Liver (tissue), 9 donors: ENCODE measurements around the gene DNAJB11. TPM values are rescaled to one million over a fixed set of nuclear protein-coding genes. Genes with fewer than 3 reads are reported as not detected.
A peak's percentile ranks its signal among the peaks of the same experiment; 100 is the strongest.

ENCODE experiments used
- DNase-seq: peaks from one replicate; pipeline ENCODE4 v3.0.0-alpha.2; 2017; ENCODE audit warnings: low spot score
- H3K27ac ChIP-seq, 2 donors: one replicate each; pipeline ENCODE4 v1.7.0; 2013; ENCODE audit warnings: inconsistent platforms in 2 of 2, low read length in 2 of 2, control low read depth in 1 of 2, low read depth in 1 of 2, mild to moderate bottlenecking in 1 of 2
- H3K27me3 ChIP-seq, 4 donors: one replicate each; pipeline versions ENCODE4 v1.6.1 to v1.7.0; 2013; ENCODE audit warnings: low read length in 3 of 4, inconsistent platforms in 1 of 4, mild to moderate bottlenecking in 1 of 4, moderate library complexity in 1 of 4; ENCODE audit not compliant: control insufficient read depth in 4 of 4, insufficient read depth in 4 of 4
- H3K36me3 ChIP-seq, 4 donors: one replicate each; pipeline versions ENCODE4 v1.6.1 to v1.7.0; 2013; ENCODE audit warnings: low read length in 3 of 4, mild to moderate bottlenecking in 3 of 4, low read depth in 1 of 4, moderate library complexity in 1 of 4; ENCODE audit not compliant: control insufficient read depth in 4 of 4, insufficient read depth in 3 of 4
- H3K4me1 ChIP-seq, 4 donors: one replicate each; pipeline versions ENCODE4 v1.6.1 to v1.7.0; 2013; ENCODE audit warnings: low read length in 3 of 4, mild to moderate bottlenecking in 3 of 4, moderate library complexity in 1 of 4; ENCODE audit not compliant: control insufficient read depth in 4 of 4, insufficient read depth in 4 of 4
- H3K4me3 ChIP-seq, 3 donors: one replicate each; pipeline versions ENCODE4 v1.6.1 to v1.7.0; 2013; ENCODE audit warnings: low read length in 3 of 3, control low read depth in 1 of 3, low read depth in 1 of 3, mild to moderate bottlenecking in 1 of 3
- H3K9ac ChIP-seq, 2 donors: one replicate each; pipeline ENCODE4 v1.7.0; 2013; ENCODE audit warnings: low read length in 2 of 2, mild to moderate bottlenecking in 2 of 2, moderate library complexity in 2 of 2, control low read depth in 1 of 2, low read depth in 1 of 2
- H3K9me3 ChIP-seq, 4 donors: one replicate each; pipeline versions ENCODE4 v1.6.1 to v1.7.0; 2013; ENCODE audit warnings: low read length in 3 of 4; ENCODE audit not compliant: control insufficient read depth in 4 of 4
- EGR1 ChIP-seq, 2 donors: IDR thresholded peaks; 2 replicates each; pipeline ENCODE4 v1.6.1; 2016 to 2018; ENCODE audit warnings: antibody characterized with exemption in 2 of 2, low read depth in 2 of 2
- FOXA1 ChIP-seq: IDR thresholded peaks from 2 replicates; pipeline ENCODE4 v1.6.1; 2016; ENCODE audit warnings: antibody characterized with exemption
- FOXA2 ChIP-seq: IDR thresholded peaks from 2 replicates; pipeline ENCODE4 v1.6.1; 2016; ENCODE audit warnings: antibody characterized with exemption
- GABPA ChIP-seq, 2 donors: IDR thresholded peaks in 1 of 2; conservative IDR thresholded peaks in 1 of 2; 2 replicates each; pipeline ENCODE4 v1.6.1; 2016; ENCODE audit warnings: antibody characterized with exemption in 2 of 2, mild to moderate bottlenecking in 1 of 2, moderate library complexity in 1 of 2
- HNF4A ChIP-seq, 2 donors: conservative IDR thresholded peaks; 2 replicates each; pipeline ENCODE4 v1.6.1; 2016; ENCODE audit warnings: antibody characterized with exemption in 2 of 2, mild to moderate bottlenecking in 2 of 2
- HNF4G ChIP-seq: IDR thresholded peaks from 2 replicates; pipeline ENCODE4 v1.6.1; 2016; ENCODE audit warnings: antibody characterized with exemption
- JUND ChIP-seq, 2 donors: IDR thresholded peaks; 2 replicates each; pipeline ENCODE4 v1.6.1; 2016; ENCODE audit warnings: antibody characterized with exemption in 2 of 2
- NR2F2 ChIP-seq: IDR thresholded peaks from 2 replicates; pipeline ENCODE4 v1.6.1; 2016; ENCODE audit warnings: antibody characterized with exemption
- RAD21 ChIP-seq, 2 donors: IDR thresholded peaks; 2 replicates each; pipeline ENCODE4 v1.6.1; 2016; ENCODE audit warnings: antibody characterized with exemption in 2 of 2, mild to moderate bottlenecking in 2 of 2
- RXRA ChIP-seq, 2 donors: IDR thresholded peaks; 2 replicates each; pipeline ENCODE4 v1.6.1; 2017 to 2018; ENCODE audit warnings: antibody characterized with exemption in 2 of 2, mild to moderate bottlenecking in 1 of 2
- SP1 ChIP-seq: IDR thresholded peaks from 2 replicates; pipeline ENCODE4 v1.6.1; 2018; ENCODE audit warnings: antibody characterized with exemption, mild to moderate bottlenecking
- TAF1 ChIP-seq: conservative IDR thresholded peaks from 2 replicates; pipeline ENCODE4 v1.6.1; 2016; ENCODE audit warnings: antibody characterized with exemption, mild to moderate bottlenecking
- YY1 ChIP-seq: IDR thresholded peaks from 2 replicates; pipeline ENCODE4 v1.6.1; 2016; ENCODE audit warnings: antibody characterized with exemption, mild to moderate bottlenecking
- WGBS: extraction: QIAGEN DNeasy Blood & Tissue Kit; methylation state at CpG from one replicate; pipeline ENCODE4 v1.1.7; 2013; 5-methylcytosine and 5-hydroxymethylcytosine counted together
- polyA plus RNA-seq, 2 donors: library from polyadenylated mRNA; stranded (reverse) in 1 of 2; unstranded in 1 of 2; fragments of 200-250 nt in 1 of 2; fragments of >200 nt in 1 of 2; fragmentation: Nextera tagmentation in 1 of 2; extraction: Ambion mirVana in 1 of 2; gene quantifications; one replicate each; pipeline versions ENCODE4 v1.2.1 to v1.2.3, GENCODE V29; 2013 to 2015
- total RNA-seq, 2 donors: library from RNA; depleted of rRNA; stranded (reverse); fragments of >200 nt; gene quantifications; one replicate each; pipeline ENCODE4 v1.2.3, GENCODE V29; 2014
- TF ChIP-seq, protein P1 (sequence below): IDR thresholded peaks from 2 replicates; pipeline ENCODE4 v1.6.1; 2016; ENCODE audit warnings: antibody characterized with exemption
- TF ChIP-seq, protein P2 (sequence below): IDR thresholded peaks from 2 replicates; pipeline ENCODE4 v1.6.1; 2016; ENCODE audit warnings: antibody characterized with exemption
- TF ChIP-seq, protein P3 (sequence below): IDR thresholded peaks from 2 replicates; pipeline ENCODE4 v1.6.1; 2016; ENCODE audit warnings: antibody characterized with exemption
- TF ChIP-seq, protein P4 (sequence below): IDR thresholded peaks from 2 replicates; pipeline ENCODE4 v1.6.1; 2016; ENCODE audit warnings: antibody characterized with exemption, mild to moderate bottlenecking
- TF ChIP-seq, protein P5 (sequence below): fragments of 150-350 bp; IDR thresholded peaks from 2 replicates; pipeline ENCODE4 v1.5.1; 2017; ENCODE audit warnings: improper control_type of control experiment, low read depth, low read length; ENCODE audit not compliant: missing input control
- donor health status: healthy.
- donor health status: healthy.
- donor health status: healthy.
- donor health status: healthy.
- donor health status: healthy.

Gene DNAJB11
- total and polyA plus RNA-seq, 4 donors: 30.2 to 101 (median 56.0) TPM

DNA sequence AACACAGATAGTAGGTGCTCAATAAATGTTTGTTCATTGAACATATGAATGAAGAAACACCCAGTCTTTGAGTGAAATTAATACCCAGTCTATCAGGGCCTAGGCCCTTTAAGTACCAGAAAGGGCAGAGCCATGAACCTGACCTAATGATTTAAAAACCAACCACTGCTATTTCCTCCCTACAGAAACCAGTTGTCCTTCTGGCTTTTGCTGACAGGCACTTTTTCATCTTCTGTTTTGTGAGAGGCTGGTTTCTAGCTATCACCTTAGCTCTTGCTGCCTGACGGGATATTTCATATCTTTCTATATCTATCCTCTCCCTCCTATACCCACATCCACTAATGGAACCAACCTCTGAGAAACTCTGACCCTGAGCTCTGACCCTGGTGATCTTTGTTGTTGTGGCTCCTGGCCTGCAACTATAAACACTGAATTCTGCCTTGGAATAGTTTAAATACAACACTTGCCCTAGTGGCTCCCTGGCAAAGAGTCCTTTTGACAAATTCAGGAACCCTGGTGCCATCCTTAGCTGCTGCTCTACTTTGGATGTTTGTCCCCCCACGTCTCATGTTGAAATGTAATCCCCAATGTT is 38.2 kb downstream of the DNAJB11 start (continued):
- TF ChIP-seq, protein P1, sequence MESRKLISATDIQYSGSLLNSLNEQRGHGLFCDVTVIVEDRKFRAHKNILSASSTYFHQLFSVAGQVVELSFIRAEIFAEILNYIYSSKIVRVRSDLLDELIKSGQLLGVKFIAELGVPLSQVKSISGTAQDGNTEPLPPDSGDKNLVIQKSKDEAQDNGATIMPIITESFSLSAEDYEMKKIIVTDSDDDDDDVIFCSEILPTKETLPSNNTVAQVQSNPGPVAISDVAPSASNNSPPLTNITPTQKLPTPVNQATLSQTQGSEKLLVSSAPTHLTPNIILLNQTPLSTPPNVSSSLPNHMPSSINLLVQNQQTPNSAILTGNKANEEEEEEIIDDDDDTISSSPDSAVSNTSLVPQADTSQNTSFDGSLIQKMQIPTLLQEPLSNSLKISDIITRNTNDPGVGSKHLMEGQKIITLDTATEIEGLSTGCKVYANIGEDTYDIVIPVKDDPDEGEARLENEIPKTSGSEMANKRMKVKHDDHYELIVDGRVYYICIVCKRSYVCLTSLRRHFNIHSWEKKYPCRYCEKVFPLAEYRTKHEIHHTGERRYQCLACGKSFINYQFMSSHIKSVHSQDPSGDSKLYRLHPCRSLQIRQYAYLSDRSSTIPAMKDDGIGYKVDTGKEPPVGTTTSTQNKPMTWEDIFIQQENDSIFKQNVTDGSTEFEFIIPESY: no peak
- TF ChIP-seq HNF4A (conservative IDR thresholded peaks at IDR 0.05): peak; percentile 56 to 71
- no peak for TF ChIP-seq GABPA (IDR thresholded peaks at IDR 0.05 in 1 of 2, conservative IDR thresholded peaks at IDR 0.05 in 1 of 2)
- TF ChIP-seq, protein P2, sequence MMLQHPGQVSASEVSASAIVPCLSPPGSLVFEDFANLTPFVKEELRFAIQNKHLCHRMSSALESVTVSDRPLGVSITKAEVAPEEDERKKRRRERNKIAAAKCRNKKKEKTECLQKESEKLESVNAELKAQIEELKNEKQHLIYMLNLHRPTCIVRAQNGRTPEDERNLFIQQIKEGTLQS: no peak
- no peak for TF ChIP-seq SP1
- no peak for TF ChIP-seq RAD21 (IDR thresholded peaks at IDR 0.05)
- TF ChIP-seq EGR1 (IDR thresholded peaks at IDR 0.05; ENCODE audit: low read depth in 2 of 2): no peak
- TF ChIP-seq FOXA2: no peak

DNA sequence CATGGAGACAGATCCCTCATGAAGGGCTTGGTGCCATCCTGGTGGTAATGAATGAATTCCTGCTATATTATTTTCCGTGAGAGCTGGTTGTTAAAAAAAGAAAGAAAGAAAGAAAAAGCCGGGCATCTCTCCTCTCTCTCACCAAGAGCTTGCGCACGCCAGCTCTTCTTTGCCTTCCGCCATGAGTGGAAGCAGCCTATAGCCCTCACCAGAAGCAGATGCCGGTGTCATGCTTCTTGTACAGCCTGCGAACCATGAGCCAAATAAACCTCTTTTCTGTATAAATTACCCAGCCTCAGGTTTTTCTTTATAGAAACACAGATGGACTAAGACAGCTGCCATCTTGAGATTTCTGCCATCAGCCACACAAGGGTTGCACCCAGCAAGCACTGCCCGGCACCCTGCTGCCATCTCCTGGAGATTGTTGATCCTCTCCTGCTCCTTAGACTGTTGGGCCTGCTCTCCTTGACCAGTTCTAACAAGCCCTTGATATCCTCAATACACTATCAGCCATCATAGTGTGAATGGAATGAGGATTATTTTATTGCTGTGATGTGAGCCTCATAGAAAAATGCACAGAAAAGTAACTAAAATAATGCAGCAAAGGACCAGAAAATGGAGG is 38.8 kb downstream of the DNAJB11 start:
- H3K27me3 ChIP-seq: no peaks in the 10 kb centered on the region
- H3K36me3 ChIP-seq: no peaks in the 10 kb centered on the region
- peak overlapping the region; percentile 36 to 58 for H3K27ac ChIP-seq
- H3K4me1 ChIP-seq: peaks cover 13 to 60% (median 40%) of the 10 kb centered on the region in 4 donors
- 95% methylated on average over 8 of the region's 8 CpGs for WGBS
- TF ChIP-seq EGR1 (IDR thresholded peaks at IDR 0.05; ENCODE audit: low read depth in 2 of 2) (no peak), SP1 (no peak), RXRA (IDR thresholded peaks at IDR 0.05) (no peak), YY1 (peak; percentile 49), JUND (IDR thresholded peaks at IDR 0.05) (no peak), HNF4A (conservative IDR thresholded peaks at IDR 0.05) (peak in 1 of 2 donors; percentile 17), RAD21 (IDR thresholded peaks at IDR 0.05) (peak; percentile 85 to 86), TAF1 (no peak), FOXA2 (no peak), GABPA (IDR thresholded peaks at IDR 0.05 in 1 of 2, conservative IDR thresholded peaks at IDR 0.05 in 1 of 2) (no peak), NR2F2 (no peak), HNF4G (no peak), FOXA1 (no peak)
- TF ChIP-seq, protein P2: no peak
- TF ChIP-seq, protein P3, sequence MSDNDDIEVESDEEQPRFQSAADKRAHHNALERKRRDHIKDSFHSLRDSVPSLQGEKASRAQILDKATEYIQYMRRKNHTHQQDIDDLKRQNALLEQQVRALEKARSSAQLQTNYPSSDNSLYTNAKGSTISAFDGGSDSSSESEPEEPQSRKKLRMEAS: no peak
- TF ChIP-seq, protein P1: no peak
- TF ChIP-seq, protein P4, sequence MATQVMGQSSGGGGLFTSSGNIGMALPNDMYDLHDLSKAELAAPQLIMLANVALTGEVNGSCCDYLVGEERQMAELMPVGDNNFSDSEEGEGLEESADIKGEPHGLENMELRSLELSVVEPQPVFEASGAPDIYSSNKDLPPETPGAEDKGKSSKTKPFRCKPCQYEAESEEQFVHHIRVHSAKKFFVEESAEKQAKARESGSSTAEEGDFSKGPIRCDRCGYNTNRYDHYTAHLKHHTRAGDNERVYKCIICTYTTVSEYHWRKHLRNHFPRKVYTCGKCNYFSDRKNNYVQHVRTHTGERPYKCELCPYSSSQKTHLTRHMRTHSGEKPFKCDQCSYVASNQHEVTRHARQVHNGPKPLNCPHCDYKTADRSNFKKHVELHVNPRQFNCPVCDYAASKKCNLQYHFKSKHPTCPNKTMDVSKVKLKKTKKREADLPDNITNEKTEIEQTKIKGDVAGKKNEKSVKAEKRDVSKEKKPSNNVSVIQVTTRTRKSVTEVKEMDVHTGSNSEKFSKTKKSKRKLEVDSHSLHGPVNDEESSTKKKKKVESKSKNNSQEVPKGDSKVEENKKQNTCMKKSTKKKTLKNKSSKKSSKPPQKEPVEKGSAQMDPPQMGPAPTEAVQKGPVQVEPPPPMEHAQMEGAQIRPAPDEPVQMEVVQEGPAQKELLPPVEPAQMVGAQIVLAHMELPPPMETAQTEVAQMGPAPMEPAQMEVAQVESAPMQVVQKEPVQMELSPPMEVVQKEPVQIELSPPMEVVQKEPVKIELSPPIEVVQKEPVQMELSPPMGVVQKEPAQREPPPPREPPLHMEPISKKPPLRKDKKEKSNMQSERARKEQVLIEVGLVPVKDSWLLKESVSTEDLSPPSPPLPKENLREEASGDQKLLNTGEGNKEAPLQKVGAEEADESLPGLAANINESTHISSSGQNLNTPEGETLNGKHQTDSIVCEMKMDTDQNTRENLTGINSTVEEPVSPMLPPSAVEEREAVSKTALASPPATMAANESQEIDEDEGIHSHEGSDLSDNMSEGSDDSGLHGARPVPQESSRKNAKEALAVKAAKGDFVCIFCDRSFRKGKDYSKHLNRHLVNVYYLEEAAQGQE: no peak
- TF ChIP-seq, protein P5, sequence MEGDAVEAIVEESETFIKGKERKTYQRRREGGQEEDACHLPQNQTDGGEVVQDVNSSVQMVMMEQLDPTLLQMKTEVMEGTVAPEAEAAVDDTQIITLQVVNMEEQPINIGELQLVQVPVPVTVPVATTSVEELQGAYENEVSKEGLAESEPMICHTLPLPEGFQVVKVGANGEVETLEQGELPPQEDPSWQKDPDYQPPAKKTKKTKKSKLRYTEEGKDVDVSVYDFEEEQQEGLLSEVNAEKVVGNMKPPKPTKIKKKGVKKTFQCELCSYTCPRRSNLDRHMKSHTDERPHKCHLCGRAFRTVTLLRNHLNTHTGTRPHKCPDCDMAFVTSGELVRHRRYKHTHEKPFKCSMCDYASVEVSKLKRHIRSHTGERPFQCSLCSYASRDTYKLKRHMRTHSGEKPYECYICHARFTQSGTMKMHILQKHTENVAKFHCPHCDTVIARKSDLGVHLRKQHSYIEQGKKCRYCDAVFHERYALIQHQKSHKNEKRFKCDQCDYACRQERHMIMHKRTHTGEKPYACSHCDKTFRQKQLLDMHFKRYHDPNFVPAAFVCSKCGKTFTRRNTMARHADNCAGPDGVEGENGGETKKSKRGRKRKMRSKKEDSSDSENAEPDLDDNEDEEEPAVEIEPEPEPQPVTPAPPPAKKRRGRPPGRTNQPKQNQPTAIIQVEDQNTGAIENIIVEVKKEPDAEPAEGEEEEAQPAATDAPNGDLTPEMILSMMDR: peak; percentile 50
- no peak for DNase-seq
- no peak overlapping the region for H3K9ac ChIP-seq
- H3K4me3 ChIP-seq: no peak overlapping the region
- no peaks in the 10 kb centered on the region for H3K9me3 ChIP-seq
